ENCODE results near the gene DCP1A.
"Not testable (repeated sequence)": the region's sequence is repeated elsewhere in the genome, so short reads cannot be mapped to it uniquely, and the experiment has no call there.

The DCP1A gene

DNA sequence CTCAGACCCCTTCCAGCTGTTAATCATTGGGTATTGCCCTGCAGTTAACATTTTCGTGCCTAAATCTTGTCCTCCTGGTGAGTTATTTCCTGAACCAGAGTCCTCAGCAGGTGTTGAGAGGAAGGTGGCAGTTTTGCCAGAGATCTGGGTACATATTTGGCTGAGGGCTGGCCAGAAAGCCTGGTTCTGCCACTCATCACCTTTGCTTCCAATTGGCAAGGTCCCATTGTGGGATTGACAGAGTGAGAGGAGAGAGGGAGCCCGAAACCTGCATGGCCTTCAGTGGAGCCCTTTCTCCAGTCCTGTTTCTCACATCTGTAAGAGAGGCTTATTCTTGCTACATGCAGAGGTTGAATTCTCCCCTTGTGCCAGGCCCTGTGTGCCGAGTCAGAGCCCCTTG lies 82.6 kb downstream of the DCP1A start:
- DNase-seq (ENCODE audit: low spot score): no peak

DNA sequence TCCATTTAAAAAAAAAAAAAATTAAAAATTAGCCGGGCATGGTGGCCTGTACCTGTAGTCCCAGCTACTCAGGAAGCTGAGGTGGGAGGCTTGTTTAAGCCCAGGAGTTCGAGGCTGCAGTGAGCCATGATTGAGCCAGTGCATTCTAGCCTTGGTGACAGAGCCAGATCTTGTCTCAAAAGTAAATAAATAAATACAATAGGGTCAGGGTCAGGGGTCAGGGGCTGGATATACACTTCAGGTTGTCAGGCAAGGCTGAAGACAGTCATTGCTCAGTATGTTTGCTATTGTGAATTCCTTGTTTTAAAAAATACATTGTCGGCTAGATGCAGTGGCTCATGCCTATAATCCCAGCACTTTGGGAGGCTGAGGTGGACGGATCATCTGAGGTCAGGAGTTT lies 83.4 kb downstream of the DCP1A start:
- no peak for DNase-seq (ENCODE audit: low spot score)

DNA sequence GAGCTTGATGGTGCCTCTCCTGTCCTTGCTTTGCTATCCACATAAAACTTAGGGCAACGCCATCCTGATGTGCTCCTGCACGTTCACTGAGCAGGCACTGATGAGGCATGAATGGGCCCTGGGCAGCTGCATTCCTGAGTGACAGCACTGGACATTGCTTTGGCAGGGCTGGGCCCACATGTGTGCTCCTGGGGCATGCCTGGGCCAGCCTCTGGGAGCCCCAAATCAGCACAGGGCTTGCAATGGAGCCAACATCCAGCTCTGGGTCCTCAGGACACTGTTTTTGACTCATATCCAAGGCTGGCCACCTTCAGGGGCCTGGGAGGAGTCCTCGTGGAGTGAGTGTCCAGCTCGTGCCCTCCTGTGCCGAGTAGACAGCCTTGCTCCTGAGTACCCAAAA lies 85.6 kb downstream of the DCP1A start:
- no peak for DNase-seq (ENCODE audit: low spot score)

DNA sequence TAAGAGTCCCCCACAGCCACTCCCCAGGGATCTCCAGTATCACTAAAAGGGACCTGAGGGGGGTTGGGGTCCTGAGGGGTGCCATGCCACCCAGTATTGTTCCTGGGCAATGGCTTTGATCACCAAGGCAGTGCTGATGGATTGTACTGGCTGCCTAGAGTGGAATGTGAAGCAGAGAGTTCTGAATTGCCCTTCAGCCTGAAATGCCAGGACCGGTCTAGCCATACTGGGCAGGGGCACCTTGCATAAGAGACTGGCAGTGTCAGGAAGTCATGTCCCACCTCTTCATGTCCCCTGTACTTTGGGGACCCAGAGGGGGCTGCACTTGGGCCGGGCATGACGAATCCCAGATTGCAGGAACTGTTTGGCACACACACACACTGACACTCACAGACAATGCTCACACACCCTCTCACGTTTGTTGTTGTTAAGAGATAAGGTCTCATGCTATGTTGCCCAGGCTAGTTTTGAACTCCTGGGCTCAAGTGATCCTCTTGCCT lies 87.0 kb downstream of the DCP1A start:
- no peak for DNase-seq (ENCODE audit: low spot score)

DNA sequence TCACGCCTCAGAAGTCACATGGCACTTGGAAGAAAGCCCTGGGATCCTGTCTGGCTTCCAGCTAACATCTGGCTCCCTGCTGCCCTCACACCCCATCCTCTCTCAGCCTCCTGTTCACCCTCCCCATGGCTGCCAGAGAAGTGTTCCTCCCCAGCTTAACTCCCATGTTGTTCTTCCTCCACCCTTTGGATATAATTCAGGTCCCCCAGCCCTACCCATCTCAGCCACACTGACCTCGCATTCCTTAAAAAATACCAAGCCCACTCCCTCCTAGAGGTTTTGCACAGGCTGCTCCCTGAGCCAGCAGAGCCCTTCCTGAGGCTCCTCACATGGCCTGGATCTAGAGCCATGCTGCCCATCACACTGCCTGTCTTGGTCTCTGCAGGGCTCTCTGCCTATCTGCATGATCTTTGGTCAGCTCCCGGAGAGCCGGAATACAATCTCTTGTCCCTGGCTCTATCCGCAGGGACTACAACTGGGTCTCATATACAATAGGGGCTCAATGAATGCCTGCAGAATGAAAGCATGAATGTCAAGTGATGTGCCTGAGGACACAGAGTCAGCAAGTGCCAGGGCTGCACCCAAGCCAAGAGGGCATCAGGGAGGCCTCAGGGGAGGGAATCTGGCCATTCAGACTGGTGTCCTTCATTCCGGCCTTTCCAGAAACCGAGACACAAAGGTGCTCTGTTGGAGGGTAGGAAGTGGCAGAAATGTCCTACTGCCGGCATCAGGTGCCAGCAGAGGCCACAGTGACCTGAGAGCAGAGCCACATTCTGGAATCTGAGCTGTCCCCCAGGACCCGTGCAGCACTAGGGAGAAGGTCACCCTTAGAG lies 87.7 kb downstream of the DCP1A start:
- no peak for DNase-seq (ENCODE audit: low spot score)

DNA sequence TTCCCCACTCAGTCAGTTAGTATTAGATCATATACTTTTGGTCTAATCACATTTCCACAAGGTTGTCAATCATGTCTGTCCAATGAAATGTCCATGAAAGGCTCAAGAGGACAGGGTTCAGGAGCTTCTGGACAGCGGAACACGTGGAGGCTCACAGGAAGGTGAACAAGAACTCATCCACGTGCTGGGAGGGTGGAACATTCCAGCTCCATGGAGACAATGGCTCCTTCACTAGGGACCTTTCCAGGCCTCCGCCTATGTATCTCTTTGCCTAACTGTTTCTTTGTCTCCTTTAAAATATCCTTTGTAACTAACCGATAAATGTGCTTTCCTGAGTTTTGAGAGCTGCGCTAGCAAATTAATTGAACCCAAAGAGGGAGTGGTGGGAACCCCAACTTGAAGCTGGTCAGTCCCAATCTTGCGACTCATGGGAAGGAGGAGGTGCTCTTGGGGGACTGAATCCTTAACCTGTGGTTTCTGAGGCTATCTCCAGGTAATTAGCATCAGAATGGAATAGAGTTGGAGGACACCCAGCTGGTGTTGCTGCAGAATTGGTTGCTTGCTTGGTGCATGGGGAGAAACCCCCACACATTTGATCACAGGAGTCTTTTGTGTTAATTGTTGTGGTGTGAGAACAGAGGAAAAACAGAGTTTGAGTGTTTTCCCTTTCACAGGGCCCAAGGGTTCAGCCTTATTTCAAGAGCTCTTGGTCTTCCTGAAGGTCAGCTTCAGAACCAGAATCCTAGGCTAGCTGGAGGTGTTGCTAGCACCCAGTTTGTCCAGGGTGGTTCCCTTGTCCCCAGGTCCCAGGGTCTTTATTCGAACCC lies 88.5 kb downstream of the DCP1A start:
- no peak for DNase-seq (ENCODE audit: low spot score)

DNA sequence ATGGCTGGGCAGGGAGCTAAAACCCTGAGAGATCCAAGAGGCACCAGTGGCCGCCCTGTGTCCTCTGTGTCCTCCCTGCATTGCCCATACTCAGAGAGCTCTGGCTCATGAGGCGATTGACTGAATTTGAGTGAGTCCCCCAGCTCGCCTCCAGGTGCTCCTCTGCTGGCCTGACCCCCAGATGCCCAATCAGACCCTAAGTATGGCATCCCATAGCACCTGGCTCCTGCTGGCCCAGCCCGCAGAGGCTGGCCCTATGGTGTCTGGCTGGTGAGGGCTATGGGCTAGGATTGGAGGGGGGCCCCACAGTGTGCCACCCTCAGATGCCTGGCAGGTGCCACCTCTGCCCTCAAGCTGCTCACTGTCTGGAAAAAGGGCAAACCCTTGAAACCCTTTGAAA lies 89.9 kb downstream of the DCP1A start:
- DNase-seq (ENCODE audit: low spot score): no peak

DNA sequence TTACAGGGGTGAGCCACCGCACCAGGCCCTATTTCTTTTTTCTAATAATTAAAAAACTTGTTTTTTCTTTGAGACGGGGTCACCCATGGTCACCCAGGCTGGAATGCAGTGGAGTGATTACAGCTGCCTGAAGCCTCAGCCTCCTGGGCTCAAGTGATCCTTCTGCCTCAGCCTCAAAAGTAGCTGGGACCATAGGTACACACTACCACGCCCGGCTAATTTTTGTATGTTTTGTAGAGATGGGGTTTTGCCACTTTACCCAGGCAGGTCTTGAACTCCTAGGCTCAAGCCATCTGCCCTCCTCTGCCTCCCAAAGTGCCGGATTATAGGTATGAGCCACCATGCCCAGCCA lies 90.7 kb downstream of the DCP1A start:
- DNase-seq (ENCODE audit: low spot score): no peak

DNA sequence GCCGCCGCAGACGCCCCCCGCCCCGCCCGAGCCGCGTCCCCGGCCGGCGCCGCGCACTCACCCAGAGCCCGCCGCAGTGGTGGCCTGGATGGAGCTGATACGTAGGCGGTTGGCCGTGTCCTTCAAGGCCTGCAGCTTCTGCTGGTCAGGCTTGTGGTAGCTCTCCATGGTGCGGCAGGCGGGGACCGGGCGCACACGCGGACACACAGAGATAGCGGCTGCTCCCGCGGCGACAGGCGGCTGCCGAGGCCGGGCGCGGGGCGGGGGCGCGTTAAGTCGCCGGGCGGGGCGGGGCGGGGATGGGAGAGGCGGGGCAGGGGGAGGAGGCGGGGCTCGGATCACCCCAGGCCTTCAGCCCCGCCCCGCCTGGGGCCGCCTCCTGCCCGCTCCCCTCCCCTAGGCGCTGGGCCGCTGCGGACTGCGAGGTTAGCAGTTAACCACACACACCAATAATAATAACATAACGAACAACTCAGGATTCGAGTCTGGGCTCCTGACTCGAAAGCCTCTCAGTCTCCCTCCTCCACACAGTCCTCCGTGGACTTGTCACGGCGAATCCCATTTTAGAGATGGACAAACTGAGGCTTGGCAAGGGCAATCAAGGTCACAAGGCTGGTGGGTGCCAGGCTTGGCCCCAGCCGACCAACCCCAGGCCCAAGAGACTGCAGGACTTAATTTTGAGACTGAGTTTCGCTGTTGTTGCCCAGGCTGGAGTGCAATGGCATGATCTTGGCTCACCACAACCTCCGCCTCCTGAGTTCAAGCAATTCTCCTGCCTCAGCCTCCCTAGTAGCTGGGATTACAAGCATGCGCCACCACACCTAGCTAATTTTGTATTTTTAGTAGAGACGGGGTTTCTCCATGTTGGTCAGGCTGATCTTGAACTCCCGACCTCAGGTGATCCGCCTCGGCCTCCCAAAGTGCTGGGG lies 91.3 kb downstream of the DCP1A start, which contains the start of gene TKT:
Gene TKT, minus strand, starts transcription at position 248 of the 929 bp plus-strand sequence. Its CDS starts 80 bp downstream, at position 168.
- peak; percentile 83 for DNase-seq (ENCODE audit: low spot score)

DNA sequence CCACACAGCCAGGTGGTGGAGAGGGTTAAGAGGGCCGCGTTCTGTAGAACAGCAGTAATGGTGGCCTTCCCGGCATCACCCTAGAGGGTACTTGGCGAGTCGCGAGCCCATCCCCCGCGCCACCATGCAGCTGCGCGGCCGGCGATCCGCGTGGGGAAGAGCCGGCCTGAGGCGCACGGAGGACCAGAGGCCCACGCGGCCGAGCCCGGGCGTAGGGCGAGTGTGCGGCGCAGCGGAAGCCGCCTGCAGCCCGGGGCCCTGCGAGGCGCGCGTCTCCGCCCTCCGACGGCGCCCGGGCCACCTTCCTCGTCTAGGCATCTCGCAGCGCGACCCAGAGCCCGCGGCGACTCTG lies 91.9 kb downstream of the DCP1A start:
- DNase-seq (ENCODE audit: low spot score): peak; percentile 35

DNA sequence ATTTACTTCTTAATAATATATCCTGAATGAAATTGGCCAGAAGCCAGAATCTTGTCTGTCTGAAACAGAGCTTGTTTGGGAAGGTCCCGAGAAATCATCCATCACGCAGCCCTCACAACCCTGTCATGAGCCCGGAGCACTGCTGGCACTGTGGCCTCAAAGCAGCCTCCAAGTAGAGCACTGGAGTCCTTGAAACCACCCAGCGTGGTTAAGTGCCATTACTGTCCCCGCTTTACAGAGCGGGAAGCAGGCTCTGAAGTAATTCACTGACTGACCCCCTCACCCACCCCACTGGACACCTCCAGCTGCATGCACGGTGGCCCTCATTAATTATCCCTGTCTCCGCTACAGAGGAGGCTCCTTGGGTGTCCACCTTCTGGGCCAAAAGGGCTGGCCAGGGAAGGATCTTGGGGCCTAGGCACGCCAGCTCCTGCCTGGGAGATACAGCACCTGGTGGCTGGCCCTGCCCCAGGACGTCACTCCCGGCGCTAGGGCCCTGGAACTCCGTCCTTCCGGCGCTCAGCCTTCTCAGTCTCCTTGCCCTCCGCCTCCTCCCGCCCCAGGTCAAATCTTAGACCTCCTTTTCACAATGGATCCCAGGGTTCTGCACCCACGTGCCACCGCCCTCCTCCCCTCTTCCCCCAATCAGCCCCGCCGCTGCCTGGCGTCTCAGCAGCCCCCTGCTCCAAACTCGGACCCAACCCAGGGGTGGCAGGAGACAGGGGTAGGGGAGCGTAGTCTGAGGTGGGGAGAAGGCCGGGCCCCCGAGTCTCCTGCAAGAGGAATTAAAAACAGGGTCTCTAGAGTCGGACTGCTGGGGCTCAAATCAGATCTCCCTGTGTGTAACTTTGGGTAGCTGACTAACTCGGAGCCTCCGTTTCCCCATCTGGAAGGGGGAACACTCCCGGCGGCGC lies 92.6 kb downstream of the DCP1A start:
- DNase-seq (ENCODE audit: low spot score): peak; percentile 81

DNA sequence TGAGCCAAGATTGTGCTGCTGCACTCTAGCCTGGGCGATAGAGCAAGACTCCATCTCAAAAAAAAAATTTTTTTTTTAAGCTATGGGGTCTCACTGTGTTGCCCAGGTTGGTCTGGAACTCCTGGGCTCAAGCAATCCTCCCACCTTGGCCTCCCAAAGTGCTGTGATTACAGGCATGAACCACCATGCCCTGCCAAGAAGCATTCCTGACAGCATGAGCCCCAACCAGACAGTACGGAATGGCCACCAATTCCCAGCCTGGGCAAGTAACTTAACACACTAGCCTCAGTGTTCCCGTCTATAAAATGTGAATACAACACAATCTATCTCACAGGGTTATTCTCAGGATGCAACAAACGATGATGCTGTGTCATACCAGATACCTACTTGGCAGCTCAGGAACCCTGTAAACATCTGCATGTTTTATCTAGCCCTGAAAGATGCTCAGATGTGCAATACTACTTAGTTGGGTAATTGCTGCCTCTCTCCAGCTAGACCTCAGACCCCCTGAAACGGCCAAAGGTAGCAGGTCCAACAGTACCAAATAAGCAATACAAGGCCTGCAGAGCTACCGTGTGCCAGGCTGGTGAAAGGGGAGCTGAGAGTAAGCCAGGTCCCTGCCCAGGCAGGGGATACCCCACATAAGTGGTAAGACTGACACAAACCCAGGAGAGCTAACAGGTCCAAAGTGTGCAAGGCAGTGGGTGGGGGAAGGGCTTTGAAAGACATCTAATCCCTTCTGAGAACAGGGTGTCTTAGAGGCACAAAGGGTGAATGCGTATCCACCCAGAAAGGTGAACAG lies 93.4 kb downstream of the DCP1A start:
- DNase-seq (ENCODE audit: low spot score): no peak

DNA sequence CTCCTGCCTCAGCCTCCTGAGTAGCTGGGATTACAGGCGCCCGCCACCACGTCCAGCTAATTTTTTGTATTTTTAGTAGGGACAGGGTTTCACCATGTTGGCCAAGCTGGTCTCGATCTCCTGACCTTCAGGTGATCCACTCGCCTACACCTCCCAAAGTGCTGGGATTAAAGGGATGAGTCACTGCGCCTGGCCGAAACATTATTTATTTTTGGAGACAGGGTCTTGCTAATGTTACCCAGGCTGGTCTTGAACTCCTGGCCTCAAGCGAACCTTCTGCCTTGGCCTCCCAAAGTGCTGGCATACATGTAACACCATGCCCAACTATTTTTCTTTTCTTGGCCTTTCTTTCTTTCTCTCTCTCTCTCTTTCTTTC lies 94.4 kb downstream of the DCP1A start:
- DNase-seq (ENCODE audit: low spot score): not testable (repeated sequence)

DNA sequence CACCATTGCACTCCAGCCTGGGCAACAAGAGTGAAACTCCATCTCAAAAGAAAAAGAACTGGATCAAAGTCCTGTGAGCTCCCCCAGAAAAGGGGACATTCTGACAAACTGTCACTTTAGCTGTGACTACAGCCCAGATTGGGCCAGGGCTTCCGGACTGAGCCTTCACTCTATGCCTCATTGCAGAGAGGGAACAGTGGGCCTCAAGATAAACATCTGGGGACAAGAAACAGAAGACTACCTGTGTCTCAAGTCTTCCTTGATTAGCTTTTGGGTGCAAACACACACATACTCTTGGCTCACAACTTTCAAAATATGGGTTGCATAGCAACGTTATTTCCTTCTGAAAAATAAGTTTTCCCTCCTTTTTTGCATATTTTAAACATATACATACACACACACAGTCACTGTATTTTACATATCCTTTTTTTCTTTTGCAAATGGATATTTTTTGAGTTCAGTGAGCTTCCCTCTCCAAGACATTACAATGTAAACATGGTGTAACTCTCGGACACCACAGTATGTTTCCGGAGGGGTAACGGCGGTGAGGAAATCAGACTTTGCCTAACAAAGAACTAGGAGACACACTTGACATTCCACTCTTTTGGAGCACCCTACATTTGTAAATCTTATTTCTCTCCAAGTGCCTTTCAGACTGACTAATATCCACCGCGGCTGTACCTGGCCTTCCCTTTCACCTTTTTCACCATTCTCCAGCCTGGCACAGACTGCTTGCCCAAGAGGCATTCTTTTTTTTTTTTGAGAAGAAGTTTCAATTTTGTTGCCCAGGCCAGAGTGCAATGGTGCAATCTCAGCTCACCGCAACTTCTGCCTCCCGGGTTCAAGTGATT lies 95.0 kb downstream of the DCP1A start:
- no peak for DNase-seq (ENCODE audit: low spot score)

DNA sequence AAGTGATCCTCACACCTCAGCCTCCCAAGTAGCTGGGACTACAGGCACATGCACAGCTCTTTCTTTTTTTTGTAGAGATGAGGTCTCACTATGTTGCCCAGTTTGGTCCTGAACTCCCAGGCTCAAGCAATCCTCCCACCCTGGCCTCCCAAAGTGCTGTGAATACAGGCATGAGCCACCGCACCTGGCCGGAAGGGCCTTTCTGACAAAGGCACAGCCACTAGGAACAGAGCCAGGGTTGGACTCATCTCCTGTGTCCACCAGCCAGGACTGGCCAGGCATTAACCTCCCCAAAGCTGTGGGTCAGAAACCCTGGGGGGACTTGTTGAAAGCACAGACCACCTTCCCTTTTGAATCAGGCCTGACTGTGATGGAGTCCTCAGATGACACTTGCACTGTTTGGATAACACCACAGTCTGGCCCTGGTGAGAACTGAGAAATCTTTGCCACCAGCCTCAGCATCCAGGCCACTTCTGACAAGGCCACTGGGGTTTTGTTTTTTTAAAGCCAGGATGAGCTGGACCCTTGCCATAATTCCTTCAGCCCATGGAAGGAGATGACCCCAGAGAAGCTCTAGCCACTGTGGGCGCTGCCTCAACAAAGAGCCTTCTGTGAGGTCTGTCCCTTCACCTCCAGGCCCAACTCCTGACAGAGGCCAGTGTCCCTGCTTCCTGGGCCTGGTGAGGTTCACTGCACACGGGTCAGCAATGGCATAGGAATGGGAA lies 96.3 kb downstream of the DCP1A start:
- no peak for DNase-seq (ENCODE audit: low spot score)

DNA sequence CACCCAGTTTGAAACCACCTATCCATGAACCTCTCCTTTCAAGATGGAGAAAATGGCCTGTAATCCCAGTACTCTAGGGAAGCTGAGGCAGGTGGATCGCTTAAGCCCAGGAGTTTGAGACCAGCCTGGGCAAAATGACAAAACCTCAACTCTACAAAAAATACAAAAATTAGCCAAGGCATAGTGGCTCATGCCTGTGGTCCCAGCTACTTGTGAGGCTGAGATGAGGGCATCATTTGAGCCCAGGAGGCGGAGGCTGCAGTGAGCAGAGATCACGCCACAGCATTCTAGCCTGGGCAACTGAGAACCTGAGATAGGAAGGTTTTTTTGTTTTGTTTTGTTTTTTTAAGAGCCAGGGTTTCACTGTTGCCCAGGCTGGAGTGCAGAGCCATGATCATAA lies 96.9 kb downstream of the DCP1A start:
- DNase-seq (ENCODE audit: low spot score): no peak

DNA sequence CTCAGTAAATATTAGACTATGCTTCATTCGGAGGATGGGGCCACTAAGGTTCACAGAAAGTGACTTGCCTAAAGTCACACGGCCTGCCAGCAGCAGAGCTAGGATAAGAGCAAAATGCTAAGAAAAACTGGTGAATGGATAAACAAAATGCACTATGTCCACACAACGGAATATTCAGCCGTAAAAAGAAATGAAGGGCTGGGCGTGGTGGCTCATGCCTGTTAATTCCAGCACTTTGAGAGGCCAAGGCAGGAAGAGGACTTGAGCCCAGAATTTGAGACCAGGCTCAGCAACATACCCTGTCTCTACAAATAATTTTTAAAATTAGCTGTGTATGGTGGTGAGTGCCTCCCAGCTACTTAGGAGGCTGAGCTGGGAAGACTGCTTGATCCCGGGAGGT lies 99.2 kb downstream of the DCP1A start:
- DNase-seq (ENCODE audit: low spot score): no peak

DNA sequence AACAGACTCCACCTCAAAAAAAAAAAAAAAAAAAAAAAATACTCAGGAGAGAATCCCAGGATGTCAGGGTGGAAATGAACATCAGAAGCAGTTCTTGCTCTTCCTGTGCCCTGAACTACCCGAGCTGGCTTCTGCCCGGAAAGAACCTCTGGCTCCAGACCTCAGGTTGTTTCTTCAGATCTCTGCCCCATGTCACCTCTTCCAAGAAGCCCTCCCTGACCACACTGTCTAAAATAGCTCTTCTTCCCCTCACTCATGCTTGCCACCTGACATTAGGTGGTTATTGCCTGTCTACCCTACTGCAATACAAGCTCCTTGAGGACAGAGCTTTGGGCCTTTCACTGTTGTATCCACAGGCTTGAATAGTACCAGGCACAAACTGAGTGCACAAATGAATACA lies 99.7 kb downstream of the DCP1A start:
- no peak for DNase-seq (ENCODE audit: low spot score)

DNA sequence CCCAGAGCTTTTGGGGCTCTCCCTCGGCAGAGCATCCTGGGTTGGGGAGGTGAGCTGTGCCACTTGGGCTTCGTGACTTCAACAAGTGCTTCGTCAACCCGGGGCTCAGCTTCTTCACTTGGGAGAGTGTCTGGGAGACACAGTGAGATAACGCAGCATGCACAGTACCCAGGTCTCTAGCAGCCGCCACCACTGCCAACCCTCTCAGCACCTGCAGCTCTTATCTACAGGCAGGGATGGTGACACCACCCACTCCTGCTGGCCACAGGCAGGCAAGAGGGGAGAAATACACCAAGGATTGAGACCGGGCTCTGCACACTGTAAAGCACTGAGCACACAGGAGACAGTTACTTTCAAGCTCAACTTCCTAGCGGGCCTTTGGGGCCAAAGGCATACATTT lies 103.1 kb downstream of the DCP1A start:
- DNase-seq (ENCODE audit: low spot score): no peak

Data from RKO (cell line).